LNCaP clone FGC (cell line): Measurements from ENCODE around the gene TLNRD1.

ENCODE experiments used
- DNase-seq: peaks from one replicate; pipeline ENCODE4 v3.0.0-alpha.2; 2011; ENCODE audit warnings: low read depth
- H3K4me3 ChIP-seq: 2 replicates; pipeline ENCODE4 v1.5.1; 2011; ENCODE audit warnings: mild to moderate bottlenecking, low read depth, low read length, control low read depth
- TF ChIP-seq, protein P1 (sequence below): IDR thresholded peaks from 2 replicates; pipeline ENCODE4 v1.5.1; 2012; ENCODE audit warnings: mild to moderate bottlenecking; ENCODE audit not compliant: control insufficient read depth, insufficient read depth; ENCODE audit errors: extremely low read depth

Gene TLNRD1

DNA sequence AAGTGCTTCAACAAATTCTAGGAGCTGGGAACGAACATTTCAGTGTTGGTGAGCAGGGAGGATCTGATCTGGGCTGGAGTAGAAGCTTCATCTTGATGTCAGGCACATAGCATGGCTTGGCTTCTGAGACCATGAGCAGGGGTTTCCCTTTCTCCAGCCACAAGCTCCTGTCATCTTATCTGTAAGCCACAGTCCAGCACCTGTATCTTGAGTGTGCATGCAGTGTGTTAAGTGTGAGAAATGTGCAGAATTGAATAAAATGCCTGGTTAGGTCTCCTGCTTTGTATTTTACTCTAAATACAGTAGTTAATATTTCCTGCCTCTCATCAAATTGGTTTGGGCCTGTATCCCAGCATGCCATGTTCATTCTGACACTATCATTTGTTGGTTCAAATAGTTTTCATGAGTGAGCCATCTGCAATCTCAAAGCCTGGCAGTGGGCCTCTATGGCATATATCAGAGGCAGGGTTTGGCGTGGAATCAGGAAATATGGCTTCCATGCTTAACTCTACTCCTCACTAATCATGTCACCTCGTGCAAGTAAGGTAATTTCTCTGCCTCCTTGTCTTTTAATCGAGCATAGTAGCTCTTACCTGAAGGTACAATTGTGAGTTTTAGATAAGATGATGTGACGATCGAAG lies 43.3 kb downstream of the TLNRD1 start:
- DNase-seq = no peak
- TF ChIP-seq, protein P1, sequence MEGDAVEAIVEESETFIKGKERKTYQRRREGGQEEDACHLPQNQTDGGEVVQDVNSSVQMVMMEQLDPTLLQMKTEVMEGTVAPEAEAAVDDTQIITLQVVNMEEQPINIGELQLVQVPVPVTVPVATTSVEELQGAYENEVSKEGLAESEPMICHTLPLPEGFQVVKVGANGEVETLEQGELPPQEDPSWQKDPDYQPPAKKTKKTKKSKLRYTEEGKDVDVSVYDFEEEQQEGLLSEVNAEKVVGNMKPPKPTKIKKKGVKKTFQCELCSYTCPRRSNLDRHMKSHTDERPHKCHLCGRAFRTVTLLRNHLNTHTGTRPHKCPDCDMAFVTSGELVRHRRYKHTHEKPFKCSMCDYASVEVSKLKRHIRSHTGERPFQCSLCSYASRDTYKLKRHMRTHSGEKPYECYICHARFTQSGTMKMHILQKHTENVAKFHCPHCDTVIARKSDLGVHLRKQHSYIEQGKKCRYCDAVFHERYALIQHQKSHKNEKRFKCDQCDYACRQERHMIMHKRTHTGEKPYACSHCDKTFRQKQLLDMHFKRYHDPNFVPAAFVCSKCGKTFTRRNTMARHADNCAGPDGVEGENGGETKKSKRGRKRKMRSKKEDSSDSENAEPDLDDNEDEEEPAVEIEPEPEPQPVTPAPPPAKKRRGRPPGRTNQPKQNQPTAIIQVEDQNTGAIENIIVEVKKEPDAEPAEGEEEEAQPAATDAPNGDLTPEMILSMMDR = no peak
- H3K4me3 ChIP-seq = no peak overlapping the region

- no peak overlapping the region for H3K4me3 ChIP-seq
Observed at GRCh38 chr15:81046290-81046689, 45.6 kb downstream of the TLNRD1 start.

DNA sequence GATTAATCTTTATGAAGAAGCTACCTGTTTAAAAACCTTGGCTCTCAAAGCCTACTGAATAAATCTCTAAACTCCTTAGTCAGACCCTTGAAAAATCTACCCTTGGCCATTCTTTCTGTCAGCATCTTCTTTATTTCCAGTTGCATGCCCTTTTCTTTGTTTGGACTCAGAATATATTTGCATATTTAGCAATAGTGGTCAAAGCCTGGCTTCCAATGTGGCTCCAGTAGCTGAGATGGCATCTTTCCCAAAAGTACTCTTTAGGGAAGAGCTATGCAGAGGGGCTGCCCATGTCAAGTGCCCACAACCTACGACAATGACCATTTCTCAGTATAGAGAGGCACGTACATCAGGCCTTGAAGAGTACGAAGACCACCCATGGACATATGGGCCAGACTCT lies 47.2 kb downstream of the TLNRD1 start:
- no peak overlapping the region for H3K4me3 ChIP-seq
- TF ChIP-seq, protein P1 = no peak
- no peak for DNase-seq

More at GRCh38 chr15:81046290-81046689, 45.6 kb downstream of the TLNRD1 start:
- no peak for DNase-seq
- TF ChIP-seq, protein P1 = no peak

- DNase-seq = no peak
- H3K4me3 ChIP-seq = no peak overlapping the region
- TF ChIP-seq, protein P1 = no peak
Observed at GRCh38 chr15:81049835-81050234, 49.1 kb downstream of the TLNRD1 start.

DNA sequence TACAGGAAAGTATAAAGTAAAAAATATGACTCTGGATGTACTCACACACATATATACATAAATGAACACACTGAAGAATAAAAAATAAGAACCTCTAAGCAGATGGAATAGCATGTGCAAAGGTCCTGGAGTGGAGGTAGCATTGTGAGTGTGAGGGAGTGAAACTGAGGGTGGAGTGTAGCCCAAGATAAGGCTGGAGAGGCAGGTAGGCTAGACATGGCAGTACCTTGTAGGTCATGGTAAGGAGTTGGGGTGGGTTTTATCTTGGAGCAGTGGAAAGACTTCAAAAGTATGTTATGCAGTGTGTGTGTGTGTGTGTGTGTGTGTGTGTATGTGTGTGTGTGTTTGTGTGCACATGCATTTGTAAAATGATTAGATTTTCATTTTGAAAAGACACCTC lies 49.5 kb downstream of the TLNRD1 start:
- TF ChIP-seq, protein P1 = no peak
- DNase-seq = no peak
- no peak overlapping the region for H3K4me3 ChIP-seq

DNA sequence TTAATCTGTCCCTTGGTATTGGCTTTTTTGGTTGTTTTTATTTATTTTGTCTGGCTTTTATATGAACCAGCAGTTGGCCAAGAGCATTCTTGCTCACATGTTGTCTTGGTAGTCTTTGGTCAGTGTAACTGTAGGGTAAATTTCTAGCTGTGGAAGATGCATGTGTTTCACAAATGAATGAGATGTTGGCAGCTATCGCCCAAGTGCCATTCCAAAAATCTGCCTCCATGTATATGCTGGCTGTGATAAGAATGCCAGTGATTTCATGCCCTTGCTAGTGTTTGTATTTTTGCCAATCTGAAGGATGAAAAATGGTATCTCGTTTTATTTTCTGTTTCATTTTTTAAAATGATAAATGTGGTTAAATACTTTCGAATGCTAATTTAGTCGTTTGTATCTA lies 50.1 kb downstream of the TLNRD1 start:
- DNase-seq = no peak
- TF ChIP-seq, protein P1 = no peak
- H3K4me3 ChIP-seq = no peak overlapping the region

GRCh38 chr15:81052046-81052445 lies 51.3 kb downstream of the TLNRD1 start:
- DNase-seq = no peak
- TF ChIP-seq, protein P1 = no peak
- no peak overlapping the region for H3K4me3 ChIP-seq
